Activated naive CD4-positive, alpha-beta T cell treated with anti-CD3 and anti-CD28 coated beads for 36 hours (primary cell): ENCODE data around the gene LYPD6B. TPM values are rescaled to one million over a fixed set of nuclear protein-coding genes. Genes with fewer than 3 reads are reported as not detected.

Source experiments
- CTCF ChIA-PET: fragments of 350-600 bp; sonication (Branson Sonifier 250); formaldehyde crosslinking; loops from one replicate; lab custom pipeline; 2021; ENCODE audit warnings: antibody characterized with exemption; lab: Charles Lee
- DNase-seq: peaks from one replicate; pipeline ENCODE4 v3.0.0-alpha.2; 2020
- H3K27ac Mint-ChIP-seq: one replicate; pipeline ENCODE4 v1.8.0; 2021; ENCODE audit warnings: mild to moderate bottlenecking, mixed read lengths
- H3K27me3 Mint-ChIP-seq: one replicate; pipeline ENCODE4 v1.8.0; 2021; ENCODE audit warnings: low read depth, mixed read lengths
- H3K36me3 Mint-ChIP-seq: one replicate; pipeline ENCODE4 v1.8.0; 2021; ENCODE audit warnings: low read depth, mixed read lengths
- H3K4me1 Mint-ChIP-seq: one replicate; pipeline ENCODE4 v1.8.0; 2021; ENCODE audit warnings: low read depth, mixed read lengths
- H3K4me3 Mint-ChIP-seq: one replicate; pipeline ENCODE4 v1.8.0; 2021; ENCODE audit warnings: mild to moderate bottlenecking, moderate library complexity, mixed read lengths
- H3K9me3 Mint-ChIP-seq: one replicate; pipeline ENCODE4 v1.8.0; 2021; ENCODE audit warnings: mixed read lengths
- intact Hi-C: fragments of 100-400 bp; cut with micrococcal nuclease; formaldehyde crosslinking; loops from one replicate; pipeline ENCODE4 v1.15.1; 2023
- total RNA-seq, 2 experiments: library from RNA; stranded (reverse); gene quantifications; one replicate each; pipeline ENCODE4 v1.2.3, GENCODE V29; 2021

LYPD6B gene
- total RNA-seq, 2 experiments from 2014 or later: not detected

DNA sequence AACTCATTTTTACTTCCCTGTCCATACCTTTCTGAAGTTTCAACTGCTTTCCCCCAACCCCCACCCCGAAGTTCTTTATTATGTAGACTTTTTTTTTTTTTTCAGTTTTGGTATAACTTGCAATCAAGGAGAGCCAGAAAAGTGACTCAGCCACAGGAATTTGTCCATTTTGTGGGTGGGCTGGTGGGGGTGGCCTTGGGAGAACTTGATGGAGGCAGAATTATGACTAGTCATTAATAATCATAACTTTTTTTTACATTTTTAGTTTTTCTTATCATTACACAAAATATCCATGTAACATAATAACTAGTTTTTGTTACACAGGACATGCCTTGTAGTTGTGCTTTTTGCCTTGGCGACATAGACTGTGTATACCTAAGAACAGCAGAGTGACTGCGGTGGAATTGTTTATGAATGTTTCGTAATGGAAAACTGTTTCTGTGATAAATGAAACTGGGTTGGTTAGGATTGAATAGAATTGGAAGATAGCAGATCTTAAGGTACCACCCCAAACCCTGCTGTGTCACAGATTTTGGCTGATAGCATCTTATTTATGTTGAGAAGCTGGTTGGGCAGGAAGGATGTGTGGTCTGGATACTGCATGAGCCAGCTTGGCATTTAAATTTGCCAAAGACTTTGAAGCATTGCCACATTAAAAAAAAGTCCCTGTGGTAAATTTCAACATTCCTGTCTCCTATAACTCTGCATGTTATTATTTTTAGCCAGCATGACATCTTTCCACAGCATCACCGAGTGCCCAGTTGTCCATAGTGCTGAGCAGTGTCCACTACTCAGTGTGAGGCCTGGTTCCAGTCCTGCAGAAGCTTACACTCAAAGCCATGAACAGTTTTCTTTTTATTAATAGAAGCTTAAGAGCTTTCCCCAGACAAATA is 30.7 kb downstream of the LYPD6B start:
- CTCF ChIA-PET: no interaction called here
- intact Hi-C loops: no loop called here
- Mint-ChIP-seq H3K36me3 (no peaks in the 10 kb centered on the region), H3K4me1 (peaks cover 2% of the 10 kb centered on the region), H3K27ac (no peak overlapping the region), H3K9me3 (no peaks in the 10 kb centered on the region), H3K4me3 (no peak overlapping the region), H3K27me3 (peaks cover 12% of the 10 kb centered on the region)
- no peak for DNase-seq

DNA sequence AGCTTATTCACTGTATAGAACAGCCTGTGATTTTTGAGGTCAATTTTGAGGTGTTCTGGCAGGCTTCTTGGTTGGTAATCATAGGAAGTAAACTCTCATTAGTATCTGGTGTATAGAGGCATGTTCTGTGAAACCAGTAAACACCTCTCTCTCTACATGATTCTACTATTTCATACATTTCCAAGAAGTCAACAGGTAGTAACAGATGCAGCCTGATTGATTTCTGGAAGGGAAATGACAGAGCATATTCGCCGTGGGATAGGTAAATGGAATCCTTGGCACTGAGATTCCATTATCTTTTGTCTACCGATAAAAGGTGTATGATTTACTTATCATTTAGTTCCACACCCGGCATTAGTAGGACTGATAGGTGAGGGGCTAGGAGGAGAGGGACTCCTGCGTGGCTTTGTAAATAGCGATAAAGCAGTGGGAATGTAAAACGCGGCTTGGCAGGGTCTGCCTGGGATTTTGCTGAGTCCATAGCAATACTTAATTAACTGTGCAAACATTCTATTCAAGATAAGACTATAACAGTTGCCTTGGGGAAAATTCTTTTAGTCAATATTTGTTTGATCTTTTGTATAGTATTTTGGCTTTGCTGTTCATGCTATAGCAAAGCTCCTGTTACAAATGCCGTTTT is 32.3 kb downstream of the LYPD6B start:
- H3K4me3 Mint-ChIP-seq: no peak overlapping the region
- no peak for DNase-seq
- H3K36me3 Mint-ChIP-seq: no peaks in the 10 kb centered on the region
- no peaks in the 10 kb centered on the region for H3K9me3 Mint-ChIP-seq
- CTCF ChIA-PET: no interaction called here
- peaks cover 12% of the 10 kb centered on the region for H3K27me3 Mint-ChIP-seq
- intact Hi-C loops: no loop called here
- peaks cover 2% of the 10 kb centered on the region for H3K4me1 Mint-ChIP-seq
- no peak overlapping the region for H3K27ac Mint-ChIP-seq

DNA sequence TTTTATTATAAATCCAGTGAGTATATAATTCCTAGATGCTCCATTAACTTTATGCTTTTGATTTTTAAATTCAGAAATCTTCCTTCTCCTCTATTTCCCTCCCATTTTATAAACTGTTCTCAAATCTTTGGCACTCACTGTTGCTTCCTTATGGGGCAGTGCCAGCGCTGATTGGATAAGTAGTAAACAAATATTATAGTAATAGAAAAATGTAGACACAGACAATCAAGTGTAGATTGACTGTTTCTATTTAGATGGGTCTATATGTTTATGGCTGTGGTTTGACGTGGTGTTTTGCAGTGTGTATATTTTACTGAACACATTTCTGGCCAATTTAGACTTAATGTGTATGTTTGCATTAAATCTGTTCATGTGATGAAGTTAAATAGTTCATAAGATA is 36.6 kb downstream of the LYPD6B start:
- intact Hi-C loops: no loop called here
- no peaks in the 10 kb centered on the region for H3K4me1 Mint-ChIP-seq
- DNase-seq: no peak
- CTCF ChIA-PET: interaction anchor here (0.6 kb wide), 2 partner anchors 237 to 268 kb away, joined by 3 read pairs; no protein-coding TSS in a partner anchor
- H3K36me3 Mint-ChIP-seq: no peaks in the 10 kb centered on the region
- H3K27ac Mint-ChIP-seq: no peak overlapping the region
- H3K4me3 Mint-ChIP-seq: no peak overlapping the region
- peaks cover 13% of the 10 kb centered on the region for H3K27me3 Mint-ChIP-seq
- no peaks in the 10 kb centered on the region for H3K9me3 Mint-ChIP-seq

DNA sequence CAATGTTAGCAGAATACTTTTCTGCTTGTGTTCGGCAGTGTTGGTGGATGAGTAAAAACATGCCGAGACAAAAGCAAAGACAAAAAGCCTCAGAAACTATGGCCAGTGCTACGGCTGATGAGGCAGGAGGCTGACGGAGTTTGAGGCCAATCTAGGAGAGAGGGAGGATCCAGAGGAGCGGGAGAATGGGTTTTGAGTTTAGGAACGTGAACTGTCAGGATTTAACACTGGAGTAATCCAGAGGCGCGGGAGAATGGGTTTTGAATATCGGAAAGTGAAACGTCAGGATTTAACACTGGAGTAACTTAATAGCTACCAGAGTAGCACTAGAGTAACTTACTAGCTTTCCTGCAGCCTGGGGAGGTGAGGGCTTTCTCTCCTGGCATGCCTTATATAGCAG is 37.4 kb downstream of the LYPD6B start:
- CTCF ChIA-PET: no interaction called here
- peaks cover 15% of the 10 kb centered on the region for H3K27me3 Mint-ChIP-seq
- no peaks in the 10 kb centered on the region for H3K9me3 Mint-ChIP-seq
- no peak for DNase-seq
- H3K27ac Mint-ChIP-seq: no peak overlapping the region
- no peaks in the 10 kb centered on the region for H3K36me3 Mint-ChIP-seq
- no peaks in the 10 kb centered on the region for H3K4me1 Mint-ChIP-seq
- no peak overlapping the region for H3K4me3 Mint-ChIP-seq
- intact Hi-C loops: no loop called here

DNA sequence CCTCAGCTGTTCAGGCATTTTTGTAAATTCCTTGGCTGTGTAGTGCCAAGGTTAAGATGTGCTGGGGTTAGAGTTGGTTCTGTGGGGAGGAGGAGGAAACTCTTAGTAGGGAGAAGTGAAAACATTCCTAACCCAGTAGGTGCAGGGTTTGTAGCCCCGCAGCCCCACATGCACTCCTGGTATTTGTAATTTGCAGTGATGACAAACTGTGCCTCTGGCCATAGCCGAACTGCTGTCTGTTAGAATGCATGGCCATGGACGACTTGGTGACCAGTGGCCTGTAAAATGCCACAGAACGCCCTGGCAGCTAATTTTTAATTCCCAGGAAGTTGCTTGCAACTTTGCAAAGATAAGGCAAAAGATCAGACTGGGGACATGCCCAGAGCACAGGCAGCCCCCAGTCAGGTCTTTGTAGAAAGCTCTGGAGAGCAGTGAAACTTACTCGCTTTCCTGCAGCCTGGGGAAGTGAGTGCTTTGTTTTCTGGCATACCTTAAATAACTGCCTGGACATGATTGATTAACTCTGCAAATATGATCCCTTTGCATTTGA is 38.4 kb downstream of the LYPD6B start:
- Mint-ChIP-seq H3K4me1 (no peaks in the 10 kb centered on the region), H3K27ac (no peak overlapping the region), H3K4me3 (no peak overlapping the region), H3K9me3 (no peaks in the 10 kb centered on the region), H3K36me3 (no peaks in the 10 kb centered on the region), H3K27me3 (peaks cover 12% of the 10 kb centered on the region)
- CTCF ChIA-PET: interaction anchor here (1.1 kb wide), 1 partner anchor 484 kb away, joined by 3 read pairs; no protein-coding TSS in a partner anchor
- intact Hi-C loops: no loop called here
- no peak for DNase-seq

DNA sequence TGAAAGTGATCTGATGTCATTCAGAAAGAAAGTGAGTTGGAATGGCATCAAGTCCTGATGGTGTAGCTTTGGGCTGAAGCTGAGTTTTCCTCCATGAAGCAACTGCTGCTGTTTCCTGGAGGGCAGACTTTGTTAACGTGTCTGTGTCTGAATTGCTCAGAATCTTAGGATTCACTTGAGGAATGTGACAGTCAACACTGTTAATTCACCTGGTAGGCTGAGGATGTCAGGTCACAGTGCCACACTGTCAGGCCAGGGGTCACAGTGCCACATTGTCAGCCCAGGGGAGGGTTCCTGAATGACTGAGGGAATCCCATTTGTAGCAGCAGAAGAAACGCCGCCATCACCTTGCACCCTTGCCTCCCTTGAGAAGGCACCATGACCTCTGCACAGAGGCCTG is 39.4 kb downstream of the LYPD6B start:
- intact Hi-C loops: no loop called here
- no peak overlapping the region for H3K4me3 Mint-ChIP-seq
- peaks cover 9% of the 10 kb centered on the region for H3K27me3 Mint-ChIP-seq
- H3K27ac Mint-ChIP-seq: no peak overlapping the region
- H3K9me3 Mint-ChIP-seq: no peaks in the 10 kb centered on the region
- CTCF ChIA-PET: no interaction called here
- no peaks in the 10 kb centered on the region for H3K36me3 Mint-ChIP-seq
- H3K4me1 Mint-ChIP-seq: no peaks in the 10 kb centered on the region
- DNase-seq: no peak

DNA sequence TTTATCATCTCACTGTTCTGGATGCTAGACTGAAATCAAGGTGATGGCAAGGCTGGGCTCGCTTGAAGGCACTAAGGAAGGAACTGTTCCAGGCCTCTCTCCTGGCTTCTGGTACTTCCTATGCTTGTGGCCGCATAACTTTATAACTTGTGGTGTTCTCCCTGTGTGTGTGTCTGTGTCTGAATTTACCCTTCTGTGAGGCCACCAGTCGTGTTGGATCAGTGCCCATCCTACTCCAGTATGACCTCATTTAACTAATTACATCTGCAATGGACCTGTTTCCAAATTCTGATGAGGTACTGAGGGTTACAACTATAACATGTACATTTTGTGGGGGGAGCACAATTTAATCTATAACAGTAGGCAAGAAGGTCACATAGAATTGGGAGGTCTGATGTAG is 41.6 kb downstream of the LYPD6B start:
- peaks cover 6% of the 10 kb centered on the region for H3K27me3 Mint-ChIP-seq
- no peak overlapping the region for H3K27ac Mint-ChIP-seq
- no peak for DNase-seq
- no peaks in the 10 kb centered on the region for H3K36me3 Mint-ChIP-seq
- no peaks in the 10 kb centered on the region for H3K9me3 Mint-ChIP-seq
- CTCF ChIA-PET: no interaction called here
- H3K4me1 Mint-ChIP-seq: no peaks in the 10 kb centered on the region
- intact Hi-C loops: no loop called here
- no peak overlapping the region for H3K4me3 Mint-ChIP-seq

DNA sequence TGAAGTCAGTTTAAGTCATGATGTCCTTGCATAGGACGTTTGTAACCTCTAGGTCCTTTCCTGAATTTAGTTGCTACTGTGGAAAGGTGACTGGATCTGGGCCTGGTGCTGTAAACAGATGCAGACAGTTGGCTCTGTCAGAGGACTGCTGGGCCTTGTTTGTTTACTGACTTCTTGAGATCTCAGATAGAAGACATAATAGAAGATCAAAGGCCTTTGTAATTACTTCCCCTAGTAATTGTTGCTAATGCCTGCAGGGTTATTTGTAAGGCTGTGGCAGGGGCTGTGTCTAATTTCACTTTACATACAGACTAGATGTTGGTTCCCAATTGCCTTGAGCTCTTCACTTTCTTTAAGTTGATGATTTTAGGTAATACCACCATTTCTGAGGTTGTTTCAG is 42.5 kb downstream of the LYPD6B start:
- DNase-seq: no peak
- H3K4me1 Mint-ChIP-seq: no peaks in the 10 kb centered on the region
- CTCF ChIA-PET: no interaction called here
- no peaks in the 10 kb centered on the region for H3K9me3 Mint-ChIP-seq
- no peaks in the 10 kb centered on the region for H3K36me3 Mint-ChIP-seq
- H3K27ac Mint-ChIP-seq: no peak overlapping the region
- intact Hi-C loops: no loop called here
- no peak overlapping the region for H3K4me3 Mint-ChIP-seq
- peaks cover 9% of the 10 kb centered on the region for H3K27me3 Mint-ChIP-seq

DNA sequence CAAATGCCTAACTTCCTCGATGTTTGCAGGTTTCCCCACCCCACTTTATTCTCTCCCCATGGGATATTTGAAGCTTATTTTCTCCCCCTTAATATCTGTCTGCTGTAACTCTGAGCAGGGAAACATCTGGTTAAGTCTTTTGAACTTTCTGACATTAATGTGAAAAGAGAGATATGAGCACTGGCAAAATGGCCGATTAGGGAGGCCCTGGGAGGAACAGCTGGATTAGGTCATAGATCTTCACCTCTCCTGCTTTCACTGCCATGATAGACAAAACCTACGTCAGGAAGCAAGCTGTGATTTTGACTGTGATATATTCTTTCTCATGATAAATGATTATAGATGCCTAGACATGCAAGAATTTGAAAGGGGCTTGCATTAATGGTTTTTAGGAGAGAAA is 43.6 kb downstream of the LYPD6B start:
- no peak overlapping the region for H3K27ac Mint-ChIP-seq
- no peak for DNase-seq
- H3K4me1 Mint-ChIP-seq: no peaks in the 10 kb centered on the region
- CTCF ChIA-PET: interaction anchor here (0.6 kb wide), 1 partner anchor 72 kb away, joined by 4 read pairs; no protein-coding TSS in a partner anchor
- H3K27me3 Mint-ChIP-seq: peaks cover 7% of the 10 kb centered on the region
- H3K36me3 Mint-ChIP-seq: no peaks in the 10 kb centered on the region
- no peaks in the 10 kb centered on the region for H3K9me3 Mint-ChIP-seq
- no peak overlapping the region for H3K4me3 Mint-ChIP-seq
- intact Hi-C loops: no loop called here

DNA sequence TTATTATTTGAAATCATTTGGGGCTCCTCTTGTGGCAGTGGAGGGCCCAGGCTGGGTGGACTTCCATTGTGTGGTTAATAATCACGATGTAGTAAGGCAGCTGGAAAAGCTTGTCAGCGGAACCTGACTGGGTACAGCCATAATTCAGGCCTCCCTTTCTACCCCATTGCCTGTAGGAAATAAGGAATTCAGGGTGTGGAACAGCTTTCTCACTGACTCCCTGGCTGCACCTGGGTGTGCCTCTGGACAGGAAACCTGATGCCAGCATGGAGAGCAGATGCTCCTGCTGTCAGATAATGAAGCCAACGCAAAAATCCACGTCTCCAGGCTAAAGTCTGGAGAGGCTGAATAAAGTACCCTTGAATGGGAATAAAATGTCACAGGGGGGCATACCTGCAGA is 44.2 kb downstream of the LYPD6B start:
- no peak overlapping the region for H3K27ac Mint-ChIP-seq
- H3K4me3 Mint-ChIP-seq: no peak overlapping the region
- peaks cover 7% of the 10 kb centered on the region for H3K27me3 Mint-ChIP-seq
- intact Hi-C loops: no loop called here
- H3K36me3 Mint-ChIP-seq: no peaks in the 10 kb centered on the region
- H3K4me1 Mint-ChIP-seq: no peaks in the 10 kb centered on the region
- H3K9me3 Mint-ChIP-seq: no peaks in the 10 kb centered on the region
- CTCF ChIA-PET: interaction anchor here (0.6 to 1.5 kb wide), 3 partner anchors 66 to 447 kb away, joined by 3 to 4 read pairs (median 3); no protein-coding TSS in a partner anchor
- no peak for DNase-seq

DNA sequence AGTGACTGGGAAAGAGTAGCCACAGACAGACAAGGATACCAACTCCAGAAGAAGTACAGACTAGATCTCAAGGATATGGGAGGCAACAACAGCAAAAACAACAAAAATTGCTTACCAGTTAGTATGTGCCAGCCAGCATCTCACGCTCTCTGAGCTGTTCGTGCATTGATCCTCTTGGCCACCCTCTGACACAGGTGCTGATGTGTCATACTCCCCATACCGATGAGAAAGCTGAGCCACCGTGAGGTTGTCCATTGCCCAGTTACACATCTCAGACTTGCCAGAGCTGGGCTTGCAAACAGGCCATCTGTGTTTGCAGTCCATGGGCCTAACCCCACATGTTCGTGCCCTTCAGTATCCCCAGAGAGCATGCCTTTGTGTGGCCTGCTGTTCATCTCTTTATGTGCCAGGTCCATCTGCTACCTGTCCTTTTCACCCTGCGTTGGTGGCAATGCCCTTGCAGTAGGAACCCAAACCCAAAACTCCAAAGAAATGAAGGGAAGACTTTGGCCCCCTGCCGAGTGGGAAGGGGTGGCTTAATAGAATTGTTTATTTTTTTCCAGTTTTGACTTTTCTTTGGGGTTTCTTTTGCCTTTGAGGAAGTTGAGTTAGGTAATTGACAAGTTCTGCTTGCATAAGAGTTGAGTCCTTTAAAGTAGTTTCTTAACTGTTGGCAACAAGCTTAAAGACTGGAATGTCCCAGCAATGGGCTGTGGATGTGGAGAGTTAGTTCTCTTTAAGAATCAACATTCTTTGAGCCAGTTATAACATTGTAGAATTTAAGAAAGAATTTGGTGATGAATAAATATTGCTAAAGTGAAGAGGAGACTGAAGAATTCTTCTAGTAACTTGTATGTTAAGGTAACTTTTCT is 46.7 kb downstream of the LYPD6B start:
- Mint-ChIP-seq H3K36me3 (no peaks in the 10 kb centered on the region), H3K4me3 (no peak overlapping the region), H3K27ac (no peak overlapping the region), H3K27me3 (peaks cover 9% of the 10 kb centered on the region), H3K4me1 (no peaks in the 10 kb centered on the region), H3K9me3 (no peaks in the 10 kb centered on the region)
- CTCF ChIA-PET: no interaction called here
- DNase-seq: no peak
- intact Hi-C loops: no loop called here

DNA sequence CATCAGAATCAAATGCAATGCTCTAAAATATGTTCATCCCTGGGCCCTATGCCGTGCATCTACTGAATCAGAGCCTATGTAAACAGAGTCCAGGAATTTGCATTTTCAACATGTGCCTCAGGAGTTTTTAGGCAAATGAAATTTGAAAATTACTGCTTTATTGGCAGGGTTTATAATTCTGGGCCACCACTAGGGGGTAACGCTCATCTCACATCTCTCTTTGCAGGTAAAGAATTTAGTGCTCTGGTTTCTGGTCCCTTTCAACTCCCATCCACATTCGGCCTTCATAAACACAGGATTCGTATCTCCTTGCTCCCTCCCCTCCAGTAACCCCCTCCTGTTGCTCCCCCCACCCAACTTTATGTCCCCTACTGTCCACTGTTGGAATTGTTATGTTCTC is 49.3 kb downstream of the LYPD6B start:
- no peaks in the 10 kb centered on the region for H3K36me3 Mint-ChIP-seq
- CTCF ChIA-PET: no interaction called here
- no peak for DNase-seq
- H3K27me3 Mint-ChIP-seq: peaks cover 7% of the 10 kb centered on the region
- H3K27ac Mint-ChIP-seq: no peak overlapping the region
- H3K4me1 Mint-ChIP-seq: no peaks in the 10 kb centered on the region
- no peak overlapping the region for H3K4me3 Mint-ChIP-seq
- no peaks in the 10 kb centered on the region for H3K9me3 Mint-ChIP-seq
- intact Hi-C loops: loop anchor here (1.0 kb wide), 1 partner anchor 474 kb away; no protein-coding TSS in a partner anchor
